ENCODE results near the gene ESR2. TPM values are rescaled to one million over a fixed set of nuclear protein-coding genes. Genes with fewer than 3 reads are reported as not detected.

ESR2 gene
- total RNA-seq, 2 donors from 2014 or later: not detected

DNA sequence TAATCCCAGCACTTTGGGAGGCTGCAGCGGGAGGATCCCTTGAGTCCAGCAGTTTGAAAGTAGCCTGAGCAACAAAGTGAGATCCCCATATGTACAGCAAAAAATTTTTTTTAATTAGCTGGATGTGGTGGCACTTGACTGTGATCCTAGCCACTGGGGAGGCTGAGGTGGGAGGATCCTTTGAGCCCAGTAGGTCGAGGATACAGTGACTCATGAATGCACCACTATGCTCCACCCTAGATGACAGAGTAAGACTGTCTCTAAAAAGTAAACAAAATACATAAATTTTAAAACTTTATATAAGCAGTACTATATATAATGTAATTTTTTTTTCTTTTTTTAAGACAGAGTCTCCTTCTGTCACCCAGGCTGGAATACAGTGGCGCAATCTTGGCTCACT, 115.4 kb downstream of the ESR2 start:
- DNase-seq (no peak), ATAC-seq (no peak)
- Histone ChIP-seq H3K27ac (no peak overlapping the region), H3K4me1 (peaks cover 12% of the 10 kb centered on the region), H3K4me3 (no peak overlapping the region), H3K27me3 (no peaks in the 10 kb centered on the region), H3K9me3 (no peaks in the 10 kb centered on the region), H3K36me3 (replicated peaks in 1 of 2; ENCODE audit: insufficient read depth in 1 of 2, low read depth in 2 of 2) (peaks cover 0 to 8% of the 10 kb centered on the region in 2 donors)
- intact Hi-C loops (cut with DNase I): no loop called here
- TF ChIP-seq POLR2A (IDR thresholded peaks at IDR 0.05): no peak
- TF ChIP-seq, protein P1, sequence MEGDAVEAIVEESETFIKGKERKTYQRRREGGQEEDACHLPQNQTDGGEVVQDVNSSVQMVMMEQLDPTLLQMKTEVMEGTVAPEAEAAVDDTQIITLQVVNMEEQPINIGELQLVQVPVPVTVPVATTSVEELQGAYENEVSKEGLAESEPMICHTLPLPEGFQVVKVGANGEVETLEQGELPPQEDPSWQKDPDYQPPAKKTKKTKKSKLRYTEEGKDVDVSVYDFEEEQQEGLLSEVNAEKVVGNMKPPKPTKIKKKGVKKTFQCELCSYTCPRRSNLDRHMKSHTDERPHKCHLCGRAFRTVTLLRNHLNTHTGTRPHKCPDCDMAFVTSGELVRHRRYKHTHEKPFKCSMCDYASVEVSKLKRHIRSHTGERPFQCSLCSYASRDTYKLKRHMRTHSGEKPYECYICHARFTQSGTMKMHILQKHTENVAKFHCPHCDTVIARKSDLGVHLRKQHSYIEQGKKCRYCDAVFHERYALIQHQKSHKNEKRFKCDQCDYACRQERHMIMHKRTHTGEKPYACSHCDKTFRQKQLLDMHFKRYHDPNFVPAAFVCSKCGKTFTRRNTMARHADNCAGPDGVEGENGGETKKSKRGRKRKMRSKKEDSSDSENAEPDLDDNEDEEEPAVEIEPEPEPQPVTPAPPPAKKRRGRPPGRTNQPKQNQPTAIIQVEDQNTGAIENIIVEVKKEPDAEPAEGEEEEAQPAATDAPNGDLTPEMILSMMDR (IDR thresholded peaks at IDR 0.05): no peak
- 89 to 94% methylated on average over 3 of the region's 3 CpGs for WGBS, 2 donors

DNA sequence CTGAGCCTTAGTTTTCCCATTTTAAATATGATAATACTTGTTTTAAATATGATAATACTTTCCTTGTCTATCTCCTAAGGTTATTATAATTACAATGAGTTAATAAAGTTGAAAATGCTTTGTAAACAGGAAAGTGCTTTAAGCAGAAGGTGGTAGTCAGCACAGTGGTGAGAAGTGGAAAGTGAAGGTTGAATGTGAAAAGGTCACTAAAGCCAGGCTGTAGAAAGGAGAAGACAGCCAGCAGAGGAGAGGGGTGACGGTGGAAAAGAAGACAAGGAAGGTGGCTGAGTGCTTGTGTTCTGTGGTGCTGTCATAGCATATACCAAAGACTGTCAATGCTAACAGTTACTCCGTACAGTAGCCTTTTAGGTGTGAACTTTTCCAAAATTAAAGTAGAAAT, 117.8 kb downstream of the ESR2 start:
- Histone ChIP-seq H3K9me3 (no peaks in the 10 kb centered on the region), H3K4me3 (no peak overlapping the region), H3K4me1 (peaks cover 12% of the 10 kb centered on the region), H3K27me3 (no peaks in the 10 kb centered on the region), H3K27ac (no peak overlapping the region), H3K36me3 (replicated peaks in 1 of 2; ENCODE audit: insufficient read depth in 1 of 2, low read depth in 2 of 2) (peaks cover 0 to 8% of the 10 kb centered on the region in 2 donors)
- TF ChIP-seq POLR2A (IDR thresholded peaks at IDR 0.05): no peak
- TF ChIP-seq, protein P1 (IDR thresholded peaks at IDR 0.05): no peak
- intact Hi-C loops (cut with DNase I): no loop called here
- ATAC-seq (no peak), DNase-seq (no peak)
- WGBS, 2 donors: 82 to 91% methylated on average over 2 of the region's 2 CpGs

DNA sequence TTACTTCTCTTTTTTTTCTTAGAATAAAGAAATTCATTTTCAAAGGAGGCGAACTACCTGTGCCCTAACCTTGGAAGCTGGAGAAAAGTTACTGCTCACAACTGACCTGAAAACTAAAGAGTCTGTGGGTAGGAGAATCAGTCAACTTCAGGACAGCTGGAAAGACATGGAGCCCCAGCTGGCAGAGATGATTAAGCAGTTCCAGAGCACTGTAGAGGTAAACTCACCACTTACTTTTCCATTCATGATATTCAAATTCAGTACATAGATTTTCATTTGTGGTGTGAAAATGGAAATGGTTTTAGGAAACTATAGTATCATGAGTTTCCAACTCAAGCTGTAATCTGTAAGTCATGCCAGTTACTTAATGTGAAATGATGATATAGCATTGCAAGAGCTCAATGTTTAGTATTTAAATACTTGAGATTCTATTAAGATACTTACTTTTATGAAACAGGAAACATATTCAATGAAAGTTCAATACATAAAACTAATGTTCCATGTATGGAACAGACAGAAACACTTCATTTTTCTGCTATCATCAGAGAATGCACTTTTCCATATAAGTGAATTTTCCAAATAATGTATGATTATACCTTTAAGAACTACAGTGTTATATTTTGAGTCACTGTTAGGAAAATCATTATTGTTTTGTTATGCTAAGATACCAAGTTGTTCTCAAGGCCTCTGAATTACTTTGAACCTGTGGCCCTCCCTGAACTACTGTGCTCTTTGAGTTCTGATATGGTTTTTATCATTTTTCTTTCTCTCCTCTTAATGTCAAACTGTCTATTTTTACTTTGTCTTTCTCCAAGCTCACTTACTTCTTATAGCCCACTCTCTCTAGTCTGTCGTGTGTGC, 119.0 kb downstream of the ESR2 start:
- peaks cover 0 to 14% of the 10 kb centered on the region in 2 donors for H3K36me3 ChIP-seq (replicated peaks in 1 of 2; ENCODE audit: insufficient read depth in 1 of 2, low read depth in 2 of 2)
- TF ChIP-seq, protein P1 (IDR thresholded peaks at IDR 0.05): no peak
- TF ChIP-seq POLR2A (IDR thresholded peaks at IDR 0.05): no peak
- DNase-seq (no peak), ATAC-seq (no peak)
- H3K4me3 ChIP-seq: no peak overlapping the region
- no peaks in the 10 kb centered on the region for H3K27me3 ChIP-seq
- 48 to 61% methylated on average over 2 of the region's 2 CpGs for WGBS, 2 donors
- peak overlapping the region in 2 of 4 donors; percentile 7 to 25 for H3K27ac ChIP-seq
- intact Hi-C loops (cut with DNase I): no loop called here
- H3K9me3 ChIP-seq: no peaks in the 10 kb centered on the region
- peaks cover 12% of the 10 kb centered on the region for H3K4me1 ChIP-seq

GRCh38 chr14:64170181-64170580, 124.0 kb downstream of the ESR2 start:
- H3K27ac ChIP-seq: no peak overlapping the region
- H3K27me3 ChIP-seq: no peaks in the 10 kb centered on the region
- ATAC-seq (no peak), DNase-seq (no peak)
- 90 to 94% methylated on average over 7 to 8 of the region's 8 CpGs for WGBS, 2 donors
- TF ChIP-seq, protein P1 (IDR thresholded peaks at IDR 0.05): no peak
- no peak for TF ChIP-seq POLR2A (IDR thresholded peaks at IDR 0.05)
- H3K4me3 ChIP-seq: no peak overlapping the region
- peaks cover 7 to 28% of the 10 kb centered on the region in 2 donors for H3K36me3 ChIP-seq (replicated peaks in 1 of 2; ENCODE audit: insufficient read depth in 1 of 2, low read depth in 2 of 2)
- H3K9me3 ChIP-seq: no peaks in the 10 kb centered on the region
- intact Hi-C loops (cut with DNase I): no loop called here
- peaks cover 11% of the 10 kb centered on the region for H3K4me1 ChIP-seq

DNA sequence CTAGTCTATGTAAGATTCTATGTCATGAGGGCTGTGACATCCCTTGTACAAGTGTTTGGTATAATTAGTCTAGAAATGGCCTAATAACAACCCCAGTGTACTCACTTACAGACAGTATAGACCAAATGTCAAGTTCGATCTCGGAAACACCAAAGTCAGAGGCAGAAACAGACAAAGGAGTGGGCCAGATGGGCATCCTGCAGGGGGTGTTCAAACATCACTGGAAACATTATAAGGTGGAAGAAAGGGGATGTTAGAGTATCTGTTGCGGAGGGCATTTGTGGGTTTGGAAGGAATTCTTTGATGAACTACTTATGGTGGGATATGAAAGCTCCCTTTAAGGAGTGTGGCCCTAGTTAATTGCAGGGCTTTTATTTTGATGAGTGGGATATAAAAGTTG, 134.6 kb downstream of the ESR2 start:
- TF ChIP-seq, protein P1 (IDR thresholded peaks at IDR 0.05): no peak
- TF ChIP-seq POLR2A (IDR thresholded peaks at IDR 0.05): no peak
- intact Hi-C loops (cut with DNase I): no loop called here
- H3K4me3 ChIP-seq: no peak overlapping the region
- DNase-seq (no peak), ATAC-seq (no peak)
- no peaks in the 10 kb centered on the region for H3K27me3 ChIP-seq
- peaks cover 0 to 11% of the 10 kb centered on the region in 2 donors for H3K36me3 ChIP-seq (replicated peaks in 1 of 2; ENCODE audit: insufficient read depth in 1 of 2, low read depth in 2 of 2)
- no peak overlapping the region for H3K27ac ChIP-seq
- no peaks in the 10 kb centered on the region for H3K9me3 ChIP-seq
- 94% methylated on average over 3 of the region's 3 CpGs for WGBS, 2 donors
- H3K4me1 ChIP-seq: peaks cover 7% of the 10 kb centered on the region

Measured in body of pancreas (tissue), 4 donors.